Measurements from ENCODE around the gene CDH8. TPM values are rescaled to one million over a fixed set of nuclear protein-coding genes. Genes with fewer than 3 reads are reported as not detected.

Gene CDH8
- total and polyA plus RNA-seq, 9 donors = 0.42 to 2.9 (median 1.5) TPM

DNA sequence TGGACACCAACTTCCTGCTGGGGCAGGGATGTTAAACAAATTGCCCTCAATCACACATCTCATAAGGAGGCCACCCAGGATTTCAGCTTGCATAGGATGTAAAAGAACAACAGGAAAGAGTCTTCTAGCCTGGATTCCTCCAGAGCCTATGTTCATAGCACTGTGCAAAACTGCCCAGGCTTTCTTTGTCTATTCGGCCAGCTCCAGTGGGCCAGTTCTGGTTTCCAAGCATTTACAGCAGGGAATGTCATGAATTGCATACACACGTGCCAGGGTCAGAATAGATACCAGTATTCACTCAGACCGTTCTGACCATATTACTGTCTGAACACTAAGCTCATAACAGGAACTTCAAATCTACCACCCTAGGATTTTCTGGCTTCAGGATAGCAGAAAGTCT lies 273.2 kb downstream of the CDH8 start:
- Histone ChIP-seq H3K27ac (no peak overlapping the region), H3K4me1 (ENCODE audit: insufficient read depth) (no peaks in the 10 kb centered on the region), H3K36me3 (no peaks in the 10 kb centered on the region), H3K27me3 (no peaks in the 10 kb centered on the region), H3K9me3 (no peaks in the 10 kb centered on the region), H3K4me3 (no peak overlapping the region)
- 68 to 73% (median 69%) methylated on average over 3 of the region's 3 CpGs for WGBS, 3 donors
- intact Hi-C loops (cut with DNase I) = no loop called here
- TF ChIP-seq POLR2A (IDR thresholded peaks at IDR 0.05) = no peak
- no peak for TF ChIP-seq CTCF (IDR thresholded peaks at IDR 0.05)
- no peak for TF ChIP-seq EP300 (IDR thresholded peaks at IDR 0.05)
- no peak for DNase-seq

GRCh38 chr16:61730997-61731396 lies 305.2 kb downstream of the CDH8 start:
- H3K27ac ChIP-seq = no peak overlapping the region
- TF ChIP-seq CTCF (IDR thresholded peaks at IDR 0.05) (no peak), EP300 (IDR thresholded peaks at IDR 0.05) (no peak), POLR2A (IDR thresholded peaks at IDR 0.05) (no peak)
- H3K27me3 ChIP-seq = no peaks in the 10 kb centered on the region
- no peaks in the 10 kb centered on the region for H3K9me3 ChIP-seq
- 42 to 64% (median 44%) methylated on average over 1 of the region's 1 CpG for WGBS, 3 donors
- H3K4me3 ChIP-seq = no peak overlapping the region
- no peak for DNase-seq
- intact Hi-C loops (cut with DNase I) = no loop called here
- H3K4me1 ChIP-seq (ENCODE audit: insufficient read depth) = no peaks in the 10 kb centered on the region
- no peaks in the 10 kb centered on the region for H3K36me3 ChIP-seq

- Histone ChIP-seq H3K4me1 (ENCODE audit: insufficient read depth) (no peaks in the 10 kb centered on the region), H3K27me3 (no peaks in the 10 kb centered on the region), H3K4me3 (no peak overlapping the region), H3K9me3 (no peaks in the 10 kb centered on the region), H3K36me3 (no peaks in the 10 kb centered on the region), H3K27ac (no peak overlapping the region)
- intact Hi-C loops (cut with DNase I) = no loop called here
- TF ChIP-seq EP300 (IDR thresholded peaks at IDR 0.05) (no peak), POLR2A (IDR thresholded peaks at IDR 0.05) (no peak), CTCF (IDR thresholded peaks at IDR 0.05) (no peak)
- 76 to 81% (median 76%) methylated on average over 3 of the region's 3 CpGs for WGBS, 3 donors
- DNase-seq = no peak
Measured at GRCh38 chr16:61726701-61727100, 309.5 kb downstream of the CDH8 start.

DNA sequence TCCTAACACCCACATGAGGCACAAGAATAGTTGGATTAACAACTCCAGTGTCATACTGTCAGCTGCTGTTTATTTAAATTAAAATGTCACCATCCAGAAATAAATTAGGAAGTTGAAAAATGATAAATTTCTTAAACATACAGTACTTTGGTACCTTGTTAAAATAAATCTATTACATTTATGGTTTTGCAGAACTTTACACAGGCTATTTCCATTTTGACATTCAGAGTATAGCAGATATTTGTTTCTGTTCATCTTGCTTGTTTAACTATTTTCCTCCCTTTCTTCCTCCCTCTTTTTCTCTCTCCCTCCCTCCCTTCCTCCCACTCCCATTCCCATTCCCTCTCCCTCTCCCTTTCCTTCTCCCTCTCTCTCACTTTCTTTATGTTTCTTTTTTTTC lies 310.1 kb downstream of the CDH8 start:
- Histone ChIP-seq H3K27ac (no peak overlapping the region), H3K9me3 (no peaks in the 10 kb centered on the region), H3K4me3 (no peak overlapping the region), H3K4me1 (ENCODE audit: insufficient read depth) (no peaks in the 10 kb centered on the region), H3K27me3 (no peaks in the 10 kb centered on the region), H3K36me3 (no peaks in the 10 kb centered on the region)
- intact Hi-C loops (cut with DNase I) = no loop called here
- no peak for DNase-seq
- TF ChIP-seq EP300 (IDR thresholded peaks at IDR 0.05) (no peak), POLR2A (IDR thresholded peaks at IDR 0.05) (no peak), CTCF (IDR thresholded peaks at IDR 0.05) (no peak)

DNA sequence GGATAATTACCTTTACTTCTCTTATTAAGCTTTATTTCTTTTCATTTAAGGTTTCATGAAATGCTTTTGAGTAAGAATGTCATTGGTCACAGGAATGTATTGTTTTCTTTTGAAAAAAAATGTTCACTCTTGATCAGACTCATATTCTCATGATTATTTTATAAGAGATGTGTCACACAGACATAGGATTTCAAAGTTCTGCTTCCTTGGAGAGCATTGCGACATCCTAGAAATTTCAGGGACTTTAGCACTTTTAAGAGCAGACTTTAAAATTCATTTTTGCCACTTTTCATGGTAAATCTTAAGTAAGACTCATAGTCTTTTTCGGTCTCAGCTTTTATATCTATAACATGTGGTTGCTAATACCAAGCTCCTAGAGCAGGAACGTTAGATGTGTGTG lies 314.7 kb downstream of the CDH8 start:
- DNase-seq = no peak
- Histone ChIP-seq H3K4me3 (no peak overlapping the region), H3K27me3 (no peaks in the 10 kb centered on the region), H3K9me3 (no peaks in the 10 kb centered on the region), H3K36me3 (no peaks in the 10 kb centered on the region), H3K27ac (no peak overlapping the region), H3K4me1 (ENCODE audit: insufficient read depth) (no peaks in the 10 kb centered on the region)
- intact Hi-C loops (cut with DNase I) = no loop called here
- 76 to 85% (median 80%) methylated on average over 3 of the region's 3 CpGs for WGBS, 3 donors
- no peak for TF ChIP-seq CTCF (IDR thresholded peaks at IDR 0.05)
- TF ChIP-seq EP300 (IDR thresholded peaks at IDR 0.05) = no peak
- no peak for TF ChIP-seq POLR2A (IDR thresholded peaks at IDR 0.05)
